Inflammatory macrophage treated with lipopolysaccharide for 1 hour (primary cell): ENCODE measurements around the gene ENKUR.
A peak's percentile ranks its signal among the peaks of the same experiment; 100 is the strongest.

Experiments
- DNase-seq, 2 donors: peaks; one replicate each; pipeline ENCODE4 v3.0.0-alpha.2; 2020 to 2022

The ENKUR gene, protein sequence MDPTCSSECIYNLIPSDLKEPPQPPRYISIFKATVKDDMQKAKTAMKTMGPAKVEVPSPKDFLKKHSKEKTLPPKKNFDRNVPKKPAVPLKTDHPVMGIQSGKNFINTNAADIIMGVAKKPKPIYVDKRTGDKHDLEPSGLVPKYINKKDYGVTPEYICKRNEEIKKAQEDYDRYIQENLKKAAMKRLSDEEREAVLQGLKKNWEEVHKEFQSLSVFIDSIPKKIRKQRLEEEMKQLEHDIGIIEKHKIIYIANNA

DNA sequence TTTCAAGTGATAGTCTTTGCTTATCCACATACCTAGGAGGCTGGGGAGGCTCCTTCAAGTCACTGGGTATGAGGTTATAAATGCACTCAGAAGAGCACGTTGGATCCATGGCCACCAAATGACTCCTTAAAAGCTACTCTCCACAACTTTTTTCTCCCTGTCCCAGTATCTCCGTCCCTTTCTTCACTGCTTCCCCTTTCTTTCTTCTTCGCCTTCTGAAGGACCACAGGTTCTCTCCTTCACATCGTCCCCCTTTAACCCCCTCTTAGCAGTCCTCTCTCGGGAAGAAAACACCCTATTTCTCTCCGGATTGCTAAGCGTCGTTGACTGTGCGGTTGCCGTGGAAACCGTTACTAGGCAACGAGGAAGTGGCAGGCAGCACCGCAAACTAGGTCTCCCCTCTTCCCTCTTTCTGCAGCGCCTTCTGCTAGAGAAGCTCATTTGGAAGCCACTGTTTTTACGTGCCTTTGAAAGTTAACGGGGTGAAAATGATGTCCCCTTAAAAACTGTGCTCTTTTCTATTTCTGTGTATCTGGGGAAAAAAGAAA lies at the start of gene ENKUR:
Gene ENKUR (minus strand): TSS at position 331 of the 548 bp plus-strand sequence. CDS start 222 bp downstream, at position 109.
- DNase-seq, result peak; percentile 77 to 93

DNA sequence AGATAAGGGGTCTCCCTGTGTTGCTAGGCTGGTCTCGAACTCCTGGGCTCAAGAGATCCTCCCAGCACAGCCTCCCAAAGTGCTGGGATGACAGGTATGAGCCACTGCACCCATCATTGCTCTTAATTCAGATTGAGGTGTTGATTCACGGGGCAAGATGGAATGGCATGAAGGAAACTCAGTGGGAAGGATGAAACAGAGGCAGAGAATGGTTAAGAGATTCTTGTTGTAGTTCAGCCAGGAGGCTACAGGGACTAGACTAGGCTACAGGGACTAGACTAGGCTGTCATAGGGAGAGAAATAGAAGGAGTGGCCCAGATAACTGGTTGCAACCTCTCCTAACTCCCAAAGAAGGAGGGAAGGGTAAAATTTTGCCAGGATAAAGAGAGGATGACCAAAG lies 48.4 kb upstream of the ENKUR start:
- no peak for DNase-seq

DNA sequence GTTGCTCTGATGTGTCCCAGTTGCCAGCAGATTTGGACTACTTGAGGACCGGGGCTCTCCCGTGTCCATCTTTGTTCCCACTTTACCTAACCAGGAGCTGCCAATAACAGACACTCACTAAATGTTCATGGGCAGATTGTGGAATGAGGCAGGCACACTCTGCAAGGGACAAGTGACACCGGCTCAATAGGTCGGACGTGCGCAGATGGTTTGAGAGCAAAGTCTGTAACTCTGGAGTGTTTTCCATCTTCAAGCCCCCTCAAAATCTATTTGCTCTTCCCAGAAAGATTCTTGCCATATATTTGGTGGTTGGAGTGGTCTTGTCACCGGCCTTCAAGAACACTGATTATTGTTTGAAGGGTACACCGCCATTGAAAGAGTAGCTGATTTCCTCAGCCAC lies 47.7 kb upstream of the ENKUR start:
- no peak for DNase-seq

DNA sequence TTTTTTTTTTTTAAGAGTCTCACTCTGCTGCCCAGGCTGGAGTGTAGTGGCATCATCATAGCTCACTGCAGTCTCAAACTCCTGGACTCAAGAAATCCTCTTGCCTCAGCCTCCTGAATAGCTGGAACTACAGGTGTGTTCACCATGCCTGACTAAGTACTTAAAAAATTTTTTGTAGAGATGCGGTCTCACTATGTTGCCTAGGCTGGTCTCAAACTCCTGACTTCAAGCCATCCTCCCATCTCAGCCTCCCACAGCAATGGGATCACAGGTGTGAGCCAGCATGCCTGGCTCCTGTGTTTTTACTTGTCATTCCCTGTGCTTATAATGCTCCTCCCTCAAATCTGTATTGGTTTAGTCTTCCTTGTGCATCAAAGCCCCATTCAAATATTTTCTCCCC lies 47.2 kb upstream of the ENKUR start:
- DNase-seq, result no peak

DNA sequence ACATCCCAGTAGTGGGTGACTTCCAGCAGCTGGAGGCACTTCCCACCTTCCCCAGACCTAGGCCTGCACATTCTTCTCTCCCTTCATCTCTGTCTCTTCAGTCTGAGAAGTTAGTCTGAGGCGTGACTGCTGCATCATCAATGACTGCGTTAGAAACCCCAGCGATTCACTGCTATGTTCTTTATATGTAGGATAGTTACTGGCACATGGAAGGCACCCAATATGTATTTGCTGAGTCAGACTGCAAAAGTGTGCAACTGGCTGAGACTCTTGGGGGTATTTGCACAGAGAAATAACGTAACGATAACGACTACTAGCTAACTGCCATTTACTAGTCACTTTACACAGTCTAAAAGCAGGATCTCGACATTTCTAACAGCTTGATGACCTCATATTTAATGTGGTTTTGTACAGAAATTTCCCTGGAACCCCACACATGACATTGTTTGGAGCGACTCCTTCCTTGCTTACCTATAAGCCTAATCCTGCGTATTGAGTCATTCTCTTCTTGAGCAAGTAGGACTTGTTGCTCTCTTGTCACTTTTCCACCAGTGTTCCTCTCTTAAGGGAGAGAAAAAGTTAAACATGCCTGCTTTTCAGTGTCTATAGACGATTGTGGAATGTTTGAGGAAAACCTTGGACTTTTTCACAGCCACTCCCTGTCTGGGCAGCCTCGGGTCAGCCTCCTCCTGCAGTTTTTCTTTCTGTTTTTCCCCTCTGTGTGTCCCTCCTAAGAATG lies 45.9 kb upstream of the ENKUR start:
- DNase-seq, result no peak

DNA sequence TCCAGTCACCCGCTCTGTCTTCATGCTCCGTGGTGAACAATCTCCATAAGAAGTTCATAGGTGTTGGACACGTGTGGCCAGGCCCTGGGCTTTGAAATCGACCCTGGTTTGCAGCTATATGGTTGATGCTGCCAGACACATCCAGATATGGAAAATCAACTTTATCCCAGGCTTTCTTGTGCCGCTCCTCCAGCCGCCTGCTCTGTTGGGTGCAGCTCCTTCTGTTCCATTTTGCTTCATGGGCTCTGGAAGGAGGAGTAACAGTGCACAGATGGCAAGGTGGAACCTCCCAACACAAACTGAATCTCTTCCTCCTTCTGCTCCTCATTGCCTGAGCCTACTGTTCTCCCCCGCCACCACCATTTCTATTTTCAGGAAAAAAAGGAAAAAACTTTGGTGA lies 45.2 kb upstream of the ENKUR start:
- no peak for DNase-seq

DNA sequence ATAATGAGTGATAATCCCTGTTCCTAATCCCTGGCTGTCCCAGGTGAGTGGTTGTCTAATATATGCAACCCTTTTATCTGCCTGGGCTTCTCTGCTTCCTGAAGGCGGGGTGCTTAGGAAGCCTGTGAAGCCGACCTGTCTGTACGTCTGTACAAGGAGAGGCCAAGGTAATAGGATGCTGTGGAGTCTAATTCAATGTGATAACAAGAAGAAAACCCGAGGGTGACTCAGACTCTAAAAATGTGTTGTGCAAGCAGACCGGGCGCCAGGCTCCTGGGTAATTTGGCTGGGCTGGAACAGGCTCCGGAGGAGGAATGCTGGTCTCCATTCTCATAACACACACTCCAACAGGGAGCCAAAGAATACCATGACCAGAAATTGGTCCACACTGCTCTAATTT lies 44.0 kb upstream of the ENKUR start:
- no peak for DNase-seq

DNA sequence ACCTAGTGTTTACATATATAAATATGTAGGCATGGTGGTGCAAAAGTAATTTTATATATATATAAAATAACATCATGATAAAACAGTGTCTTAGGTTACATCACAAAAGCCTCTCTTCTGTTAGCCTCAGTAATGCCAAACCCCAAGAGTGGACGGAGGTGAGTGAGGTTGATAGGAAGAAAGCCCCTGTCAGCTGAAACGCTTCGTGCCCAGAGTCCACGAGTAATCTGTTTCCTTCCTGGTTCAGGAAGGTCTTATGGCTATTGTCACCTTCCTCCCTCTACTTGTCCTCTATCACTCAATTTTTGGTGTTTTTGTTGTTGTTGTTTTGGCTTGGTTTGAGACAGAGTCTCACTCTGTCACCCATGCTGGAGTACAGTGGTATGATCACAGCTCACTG lies 41.9 kb upstream of the ENKUR start:
- DNase-seq, result no peak

DNA sequence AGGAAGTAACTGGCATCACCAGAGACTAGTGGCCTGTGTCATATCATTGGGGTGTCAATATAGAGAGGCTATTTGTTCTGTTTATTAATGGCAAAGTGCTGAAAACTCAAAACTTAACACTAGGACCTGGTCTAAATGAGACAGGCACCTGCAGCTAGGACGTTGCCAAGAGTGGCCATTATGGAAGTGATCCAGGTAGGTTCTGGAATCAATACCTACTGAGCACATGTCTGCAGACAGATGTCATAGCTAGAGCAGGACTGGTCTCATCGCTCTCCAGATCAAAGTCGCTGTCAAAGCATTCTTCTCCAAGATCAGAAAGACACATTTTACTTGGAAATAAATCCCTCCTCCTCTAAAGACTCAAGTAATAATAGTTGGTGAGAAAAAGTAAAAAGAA lies 40.8 kb upstream of the ENKUR start:
- DNase-seq, result no peak

DNA sequence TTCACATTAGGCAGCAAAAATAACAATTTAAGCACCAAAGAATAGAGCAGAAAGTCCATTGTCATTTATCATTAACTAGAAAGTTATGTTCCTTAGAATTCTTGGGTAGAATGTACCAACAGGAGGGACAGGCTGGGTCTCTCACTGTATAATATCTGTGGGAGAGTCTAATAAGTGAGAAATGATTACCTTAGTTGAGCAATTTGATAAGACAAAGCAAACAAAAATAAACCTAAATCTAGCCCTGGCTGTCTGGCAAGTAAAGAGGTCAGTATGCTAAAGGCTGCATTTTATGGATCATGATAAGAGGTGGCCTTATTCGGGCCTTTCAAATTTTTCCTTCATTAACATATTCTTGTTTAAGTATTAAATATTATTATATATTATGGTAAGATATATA lies 36.1 kb upstream of the ENKUR start:
- no peak for DNase-seq

DNA sequence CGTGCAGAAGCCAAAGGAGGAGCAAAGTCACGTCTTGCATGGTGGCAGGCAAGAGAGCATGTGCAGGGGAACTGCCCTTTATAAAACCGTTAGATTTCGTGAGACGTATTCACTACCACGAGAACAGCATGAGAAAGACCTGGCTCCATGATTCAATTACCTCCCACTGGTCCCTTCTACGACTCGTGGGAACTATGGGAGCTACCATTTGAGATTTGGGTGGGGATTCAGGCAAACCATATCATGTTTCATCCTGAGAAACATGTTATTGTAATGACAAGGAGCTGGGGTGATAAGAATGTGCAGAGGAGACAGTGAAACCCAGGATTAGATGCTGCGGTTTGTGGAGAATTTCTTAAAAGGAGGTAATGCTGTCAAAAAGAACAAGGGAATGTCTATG lies 34.4 kb upstream of the ENKUR start:
- DNase-seq, result no peak

DNA sequence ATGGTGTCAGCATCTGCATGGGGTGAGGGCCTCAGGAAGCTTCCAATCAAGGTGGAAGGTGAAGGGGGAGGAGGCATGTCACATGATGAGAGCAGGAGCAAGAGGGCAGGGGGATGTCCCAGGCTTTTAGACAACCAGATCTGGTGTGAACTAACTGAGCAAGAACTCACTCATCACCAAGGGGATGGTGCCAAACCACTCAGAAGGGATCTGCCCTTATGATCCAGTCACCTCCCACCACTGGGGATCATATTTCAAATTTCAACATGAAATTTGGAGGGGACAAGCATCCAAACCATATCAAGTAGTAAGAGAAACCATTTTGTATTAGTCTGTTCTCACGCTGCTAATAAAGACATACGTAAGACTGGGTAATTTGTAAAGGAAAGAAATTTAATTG lies 34.0 kb upstream of the ENKUR start:
- no peak for DNase-seq

DNA sequence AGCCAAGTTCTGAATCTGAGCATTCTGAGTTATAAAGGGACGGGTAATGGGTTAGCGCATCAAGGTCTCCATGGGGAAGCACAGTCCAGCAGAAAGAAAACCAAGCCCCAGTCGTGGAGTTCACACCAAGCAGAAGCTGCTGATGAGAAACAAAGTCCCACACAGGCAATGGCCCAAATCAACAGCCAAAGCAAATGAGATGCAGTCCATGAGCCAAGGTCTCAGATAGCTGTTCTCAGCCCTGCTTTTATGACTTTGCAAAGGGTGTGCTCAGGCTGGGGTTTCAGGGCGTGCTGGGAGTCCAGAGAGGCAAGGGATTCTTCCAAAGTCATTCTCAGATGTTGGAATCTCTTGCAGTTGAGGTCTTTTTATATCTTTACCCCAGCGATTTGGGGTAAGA lies 32.5 kb upstream of the ENKUR start:
- DNase-seq, result no peak

DNA sequence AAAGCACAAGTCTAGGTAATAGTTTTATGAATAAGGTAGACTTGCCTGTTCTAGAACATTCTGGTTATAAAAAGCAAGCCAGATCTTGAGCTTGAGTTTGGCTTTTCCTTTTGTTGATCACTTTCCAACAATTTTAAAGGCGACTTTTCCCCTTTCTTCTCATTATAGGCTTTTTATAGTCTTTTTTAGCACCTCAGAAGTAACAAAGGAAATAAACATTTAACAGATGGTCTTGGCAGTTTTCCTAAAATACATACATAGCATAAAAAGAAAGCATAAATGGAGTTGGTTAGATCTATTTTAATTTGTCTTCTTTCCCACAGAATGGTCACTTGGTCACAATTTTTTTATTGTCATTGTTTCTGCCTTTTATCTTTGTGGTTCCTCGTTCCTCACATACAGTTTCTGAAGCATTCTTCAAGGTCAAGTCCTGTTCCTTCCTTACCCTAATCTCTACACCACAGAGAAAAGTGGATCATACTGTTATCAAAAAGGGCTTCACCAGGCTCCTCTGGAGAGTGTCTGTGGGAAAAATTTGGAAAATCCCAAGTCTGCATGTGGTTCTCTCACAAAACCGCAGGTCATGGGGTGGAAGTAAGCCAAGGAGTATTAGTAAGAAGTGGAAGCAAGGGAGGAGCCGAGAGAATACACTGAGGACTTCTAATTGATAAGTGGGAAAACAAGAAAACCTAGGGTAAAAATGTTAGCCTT lies 31.8 kb upstream of the ENKUR start:
- DNase-seq, result no peak

DNA sequence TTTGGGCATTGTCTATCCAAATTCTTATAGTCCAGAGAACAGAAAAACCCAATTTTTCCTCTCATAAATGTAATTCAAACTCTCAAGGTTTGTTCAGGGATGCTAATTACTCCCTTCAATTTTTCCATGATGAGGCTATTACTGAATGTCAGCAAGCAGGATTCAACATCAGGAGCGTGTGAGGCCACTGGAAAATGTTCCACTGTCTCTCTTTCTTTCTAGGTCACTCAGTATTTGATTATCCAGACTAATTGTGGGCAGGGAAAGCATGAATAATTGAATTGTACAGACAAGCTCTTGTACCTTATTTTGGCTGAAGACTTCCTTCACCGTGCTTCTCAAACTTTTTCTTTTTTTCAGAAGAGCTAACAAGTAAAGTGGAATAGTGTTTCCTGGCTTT lies 31.1 kb upstream of the ENKUR start:
- no peak for DNase-seq

DNA sequence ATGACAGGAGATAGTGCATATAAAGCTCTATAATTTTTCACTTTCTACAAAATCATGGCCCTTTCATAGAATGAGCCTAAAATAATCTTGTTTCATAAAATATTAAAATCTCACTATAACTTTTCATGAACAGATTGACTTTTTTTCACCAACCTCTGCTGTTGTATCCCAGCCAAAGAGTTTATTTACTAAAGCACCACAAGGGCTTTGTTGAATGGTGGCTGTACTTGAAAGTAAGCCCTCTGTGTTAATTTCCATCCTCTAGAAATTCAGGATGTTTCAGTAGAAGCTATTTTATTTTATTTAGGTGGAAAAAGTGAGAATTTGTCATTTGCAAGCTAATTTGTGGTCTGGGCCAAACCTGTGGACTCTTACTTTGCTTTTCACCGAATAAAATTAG lies 30.7 kb upstream of the ENKUR start:
- DNase-seq, result no peak

DNA sequence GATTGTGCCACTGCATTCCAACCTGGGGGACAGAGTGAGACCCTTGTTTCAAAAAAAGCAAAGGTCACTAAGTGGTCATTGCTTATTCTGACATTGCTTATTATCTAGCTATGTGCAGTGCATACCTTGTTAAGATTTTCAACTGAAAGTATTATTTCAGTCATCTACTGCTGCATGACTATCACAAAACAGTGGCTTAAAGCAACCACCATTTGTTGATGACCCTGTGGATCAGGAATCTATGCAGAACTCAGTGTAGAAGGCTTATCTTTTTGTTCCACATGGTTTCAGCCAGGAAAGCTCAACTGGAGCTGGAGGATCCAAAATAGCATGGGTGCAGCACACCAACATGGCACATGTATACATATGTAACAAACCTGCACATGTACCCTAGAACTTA lies 23.6 kb upstream of the ENKUR start:
- no peak for DNase-seq

DNA sequence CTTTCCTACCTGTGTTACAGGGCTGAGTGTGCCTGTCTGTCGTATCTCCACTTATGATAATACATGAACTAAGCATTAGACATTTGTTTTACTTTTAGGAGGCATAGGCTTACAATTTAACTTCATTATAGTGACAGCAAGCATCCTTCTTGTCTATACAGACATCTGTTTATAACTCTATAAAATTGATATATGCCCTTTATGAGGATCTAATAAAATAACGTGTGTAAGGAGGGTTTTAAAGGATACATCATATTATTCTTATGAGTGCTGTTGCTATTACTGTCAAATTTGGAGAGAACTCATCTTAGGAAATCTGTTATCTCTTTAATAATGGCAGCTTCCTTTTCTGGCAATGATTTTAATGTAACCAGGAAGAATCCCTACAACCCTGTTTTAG lies 22.4 kb upstream of the ENKUR start:
- DNase-seq, result no peak

DNA sequence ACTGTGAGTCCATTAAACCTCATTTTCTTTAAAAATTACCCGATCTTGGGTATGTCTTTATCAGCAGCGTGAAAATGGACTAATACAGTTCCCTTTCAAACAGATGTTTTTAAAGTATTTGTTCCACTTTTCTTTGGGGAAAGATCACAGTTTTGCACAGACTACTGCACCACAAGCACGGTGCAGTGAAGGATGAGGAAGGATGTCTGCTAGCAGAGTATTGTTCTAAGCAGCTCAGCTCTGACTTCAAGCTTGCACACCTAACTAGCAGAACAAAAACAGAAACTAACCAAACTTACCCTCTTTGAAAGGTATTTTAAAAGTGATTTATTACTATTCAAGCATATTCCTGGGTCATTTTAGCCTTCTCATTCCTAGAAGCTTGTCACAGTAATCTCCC lies 20.4 kb upstream of the ENKUR start:
- DNase-seq, result no peak

DNA sequence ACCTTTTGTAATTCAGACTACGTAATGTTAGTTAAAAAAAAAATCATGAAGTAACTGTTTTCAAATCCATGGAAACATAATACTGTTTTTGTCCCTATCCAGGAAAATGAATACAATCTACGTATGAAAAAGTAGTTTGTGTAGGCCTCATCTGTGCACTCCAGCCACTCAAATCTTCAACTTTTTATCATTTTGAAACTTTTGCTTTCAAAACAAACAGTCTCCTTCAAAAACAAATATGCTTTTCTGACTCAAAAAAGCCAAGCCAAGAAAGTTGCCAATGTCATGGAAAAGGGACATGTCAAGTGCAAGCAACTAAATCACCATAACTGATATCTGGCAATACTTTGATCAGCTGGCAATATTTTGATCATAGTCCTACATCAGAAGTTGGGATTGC lies 13.6 kb upstream of the ENKUR start:
- no peak for DNase-seq

DNA sequence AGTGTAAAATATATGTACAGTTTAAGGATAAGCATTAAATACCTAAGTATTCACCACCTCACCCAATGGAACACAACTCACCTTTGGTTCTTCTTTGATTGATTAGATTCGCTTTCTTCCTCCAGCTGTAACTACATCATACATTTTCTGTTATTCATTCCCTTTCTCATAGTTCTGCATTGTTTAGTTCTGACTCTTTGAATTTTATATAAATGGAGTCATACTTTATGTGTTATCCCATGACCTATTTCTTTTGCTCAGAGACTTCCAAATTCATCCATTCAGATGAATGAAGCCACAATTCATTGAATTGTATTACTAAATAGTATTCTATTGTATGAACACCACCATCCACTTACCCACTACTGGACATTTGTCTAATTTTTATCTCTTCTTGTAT lies 12.8 kb upstream of the ENKUR start:
- DNase-seq, result no peak

DNA sequence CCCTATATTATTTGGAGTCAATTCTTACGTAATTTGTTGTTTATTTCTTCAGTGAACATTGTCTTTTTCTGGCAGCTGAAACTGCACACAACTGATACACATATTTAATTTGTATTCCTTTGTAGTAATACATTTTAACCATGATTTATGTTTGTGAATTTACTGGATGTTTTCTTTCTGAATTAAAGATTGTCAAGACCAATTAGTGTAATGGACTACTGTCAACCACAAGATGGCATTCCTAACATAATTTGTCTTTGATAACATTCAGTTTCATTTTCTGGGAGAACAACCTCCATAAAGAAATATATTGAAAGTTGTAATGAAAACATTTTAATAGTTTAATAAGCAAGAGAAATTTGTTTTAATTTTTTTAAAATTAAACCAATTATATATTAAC lies 10.5 kb upstream of the ENKUR start:
- peak in 1 of 2 donors; percentile 12 for DNase-seq

DNA sequence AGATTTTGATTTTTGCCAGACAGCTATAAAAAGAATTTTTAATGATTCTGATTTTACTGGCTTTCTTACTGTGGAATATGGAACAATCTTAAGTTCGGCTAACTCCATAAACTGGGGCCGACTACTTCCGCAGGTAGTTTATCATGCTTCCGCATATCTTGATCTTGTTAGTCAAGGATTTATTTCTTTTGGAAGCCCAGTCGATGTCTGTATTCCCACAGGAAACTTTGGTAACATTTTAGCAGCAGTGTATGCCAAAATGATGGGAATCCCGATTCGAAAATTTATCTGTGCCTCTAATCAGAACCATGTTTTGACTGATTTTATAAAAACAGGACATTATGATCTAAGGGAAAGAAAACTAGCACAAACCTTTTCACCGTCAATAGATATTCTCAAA lies 8.6 kb upstream of the ENKUR start:
- DNase-seq, result no peak

DNA sequence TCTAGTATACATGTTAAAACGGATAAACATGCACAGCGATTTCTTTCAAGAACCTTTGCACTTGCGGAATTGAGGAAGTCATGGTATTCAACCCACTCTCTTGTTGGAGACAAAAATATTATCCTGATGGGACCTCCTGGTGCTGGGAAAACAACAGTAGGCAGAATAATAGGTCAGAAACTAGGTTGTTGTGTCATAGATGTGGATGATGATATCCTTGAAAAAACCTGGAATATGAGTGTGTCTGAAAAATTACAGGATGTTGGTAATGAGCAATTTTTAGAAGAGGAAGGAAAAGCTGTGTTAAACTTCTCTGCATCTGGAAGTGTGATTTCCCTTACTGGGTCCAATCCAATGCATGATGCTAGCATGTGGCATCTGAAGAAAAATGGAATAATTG lies 7.3 kb upstream of the ENKUR start:
- DNase-seq, result peak in 1 of 2 donors; percentile 15
